HL-60 (cell line): ENCODE measurements around the gene TYROBP.

Source experiments
- DNase-seq, 2 experiments: peaks; one replicate each; pipeline ENCODE4 v3.0.0-alpha.2; 2010 to 2020; ENCODE audit warnings: low read depth in 1 of 2, low spot score in 1 of 2
- H3K27ac ChIP-seq: fragments of 250-450 bp; sonication (Bioruptor Pico); replicated peaks from 2 replicates; pipeline ENCODE4 v1.5.1; 2020; ENCODE audit warnings: mild to moderate bottlenecking, moderate library complexity
- H3K27me3 ChIP-seq: fragments of 250-450 bp; sonication (Bioruptor Pico); 2 replicates; pipeline ENCODE4 v1.5.1; 2021; ENCODE audit warnings: mild to moderate bottlenecking, moderate library complexity; ENCODE audit not compliant: insufficient read depth, poor library complexity, severe bottlenecking
- H3K4me3 ChIP-seq: replicated peaks from 2 replicates; pipeline ENCODE4 v1.5.1; 2011; ENCODE audit warnings: mild to moderate bottlenecking, control low read depth, low read length; ENCODE audit not compliant: insufficient read depth
- CTCF ChIP-seq: IDR thresholded peaks from one replicate; pipeline ENCODE4 v1.5.1; 2011; ENCODE audit warnings: low read length, control low read depth, inconsistent platforms; ENCODE audit not compliant: insufficient read depth
- GABPA ChIP-seq: IDR thresholded peaks from 2 replicates; pipeline ENCODE4 v1.6.1; 2012; ENCODE audit warnings: low read depth
- POLR2AphosphoS5 ChIP-seq: IDR thresholded peaks from 2 replicates; pipeline ENCODE4 v1.6.1; 2012; ENCODE audit warnings: low read depth
- SPI1 ChIP-seq: IDR thresholded peaks from 2 replicates; pipeline ENCODE4 v1.6.1; 2012; ENCODE audit warnings: low read depth, mild to moderate bottlenecking, borderline replicate concordance
- TF ChIP-seq, protein P1 (sequence below): IDR thresholded peaks from 2 replicates; pipeline ENCODE4 v1.6.1; 2012; ENCODE audit warnings: low read depth; ENCODE audit not compliant: insufficient replicate concordance

Gene TYROBP

GRCh38 chr19:35919306-35919705 lies 11.2 kb upstream of the TYROBP start:
- H3K27me3 ChIP-seq, result no peaks in the 10 kb centered on the region
- no peak for DNase-seq
- TF ChIP-seq CTCF (no peak), POLR2AphosphoS5 (no peak), GABPA (no peak), SPI1 (no peak)
- TF ChIP-seq, protein P1, sequence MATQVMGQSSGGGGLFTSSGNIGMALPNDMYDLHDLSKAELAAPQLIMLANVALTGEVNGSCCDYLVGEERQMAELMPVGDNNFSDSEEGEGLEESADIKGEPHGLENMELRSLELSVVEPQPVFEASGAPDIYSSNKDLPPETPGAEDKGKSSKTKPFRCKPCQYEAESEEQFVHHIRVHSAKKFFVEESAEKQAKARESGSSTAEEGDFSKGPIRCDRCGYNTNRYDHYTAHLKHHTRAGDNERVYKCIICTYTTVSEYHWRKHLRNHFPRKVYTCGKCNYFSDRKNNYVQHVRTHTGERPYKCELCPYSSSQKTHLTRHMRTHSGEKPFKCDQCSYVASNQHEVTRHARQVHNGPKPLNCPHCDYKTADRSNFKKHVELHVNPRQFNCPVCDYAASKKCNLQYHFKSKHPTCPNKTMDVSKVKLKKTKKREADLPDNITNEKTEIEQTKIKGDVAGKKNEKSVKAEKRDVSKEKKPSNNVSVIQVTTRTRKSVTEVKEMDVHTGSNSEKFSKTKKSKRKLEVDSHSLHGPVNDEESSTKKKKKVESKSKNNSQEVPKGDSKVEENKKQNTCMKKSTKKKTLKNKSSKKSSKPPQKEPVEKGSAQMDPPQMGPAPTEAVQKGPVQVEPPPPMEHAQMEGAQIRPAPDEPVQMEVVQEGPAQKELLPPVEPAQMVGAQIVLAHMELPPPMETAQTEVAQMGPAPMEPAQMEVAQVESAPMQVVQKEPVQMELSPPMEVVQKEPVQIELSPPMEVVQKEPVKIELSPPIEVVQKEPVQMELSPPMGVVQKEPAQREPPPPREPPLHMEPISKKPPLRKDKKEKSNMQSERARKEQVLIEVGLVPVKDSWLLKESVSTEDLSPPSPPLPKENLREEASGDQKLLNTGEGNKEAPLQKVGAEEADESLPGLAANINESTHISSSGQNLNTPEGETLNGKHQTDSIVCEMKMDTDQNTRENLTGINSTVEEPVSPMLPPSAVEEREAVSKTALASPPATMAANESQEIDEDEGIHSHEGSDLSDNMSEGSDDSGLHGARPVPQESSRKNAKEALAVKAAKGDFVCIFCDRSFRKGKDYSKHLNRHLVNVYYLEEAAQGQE, result no peak
- H3K27ac ChIP-seq, result no peak overlapping the region
- H3K4me3 ChIP-seq, result no peak overlapping the region

DNA sequence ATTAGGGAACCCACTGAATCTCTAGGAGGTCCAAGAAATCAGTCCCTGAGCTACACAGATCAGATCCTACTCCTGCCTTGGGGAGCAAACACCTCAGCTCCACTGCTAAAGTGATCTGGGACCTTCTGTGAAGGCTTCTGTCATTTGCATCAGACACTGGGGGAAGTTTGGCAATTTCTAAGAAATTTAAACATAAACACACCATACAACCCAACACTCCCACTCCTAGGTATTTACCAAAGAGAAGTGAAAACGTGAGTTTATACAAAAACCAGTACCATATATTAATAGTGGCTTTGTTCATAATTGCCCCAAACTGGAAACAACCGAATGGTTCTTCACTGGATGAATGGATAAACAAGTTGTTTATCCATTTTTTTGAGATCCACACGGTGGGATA lies 7.3 kb upstream of the TYROBP start:
- no peaks in the 10 kb centered on the region for H3K27me3 ChIP-seq
- TF ChIP-seq, protein P1, result no peak
- TF ChIP-seq CTCF (no peak), GABPA (no peak), POLR2AphosphoS5 (no peak), SPI1 (no peak)
- H3K4me3 ChIP-seq, result no peak overlapping the region
- no peak for DNase-seq
- H3K27ac ChIP-seq, result no peak overlapping the region

GRCh38 chr19:35913589-35913988 lies 5.5 kb upstream of the TYROBP start:
- Histone ChIP-seq H3K4me3 (no peak overlapping the region), H3K27ac (no peak overlapping the region)
- no peak for DNase-seq

More at GRCh38 chr19:35913589-35913988, 5.5 kb upstream of the TYROBP start:
- TF ChIP-seq POLR2AphosphoS5, result no peak
- no peak for TF ChIP-seq SPI1
- TF ChIP-seq, protein P1, result no peak
- no peak for TF ChIP-seq CTCF
- TF ChIP-seq GABPA, result no peak
- no peaks in the 10 kb centered on the region for H3K27me3 ChIP-seq
